ENCODE measurements around the gene ATP8A2.
"Not testable (repeated sequence)": the region's sequence is repeated elsewhere in the genome, so short reads cannot be mapped to it uniquely, and the experiment has no call there.

Gene ATP8A2

GRCh38 chr13:25354377-25354776 is 17.4 kb upstream of the ATP8A2 start:
- Histone ChIP-seq H3K36me3 (ENCODE audit: control insufficient read depth in 2 of 2, insufficient read depth in 2 of 2, low read length in 2 of 2) (no peaks in the 10 kb centered on the region), H3K9me3 (ENCODE audit: control insufficient read depth in 2 of 2, low read length in 2 of 2) (no peaks in the 10 kb centered on the region), H3K27me3 (ENCODE audit: control insufficient read depth in 2 of 2, insufficient read depth in 2 of 2, low read length in 2 of 2) (no peaks in the 10 kb centered on the region), H3K9ac (ENCODE audit: low read depth in 1 of 2, low read length in 2 of 2) (no peak overlapping the region), H3K4me1 (ENCODE audit: control insufficient read depth in 2 of 2, insufficient read depth in 2 of 2, low read length in 2 of 2) (no peaks in the 10 kb centered on the region), H3K27ac (ENCODE audit: low read depth in 2 of 2, low read length in 2 of 2) (no peak overlapping the region), H3K4me3 (ENCODE audit: low read length in 2 of 2) (no peak overlapping the region)

GRCh38 chr13:25360443-25360842 is 11.3 kb upstream of the ATP8A2 start:
- not testable (repeated sequence) for H3K9me3 ChIP-seq (ENCODE audit: control insufficient read depth in 2 of 2, low read length in 2 of 2); H3K9ac ChIP-seq (ENCODE audit: low read depth in 1 of 2, low read length in 2 of 2); H3K36me3 ChIP-seq (ENCODE audit: control insufficient read depth in 2 of 2, insufficient read depth in 2 of 2, low read length in 2 of 2); H3K4me3 ChIP-seq (ENCODE audit: low read length in 2 of 2); H3K27ac ChIP-seq (ENCODE audit: low read depth in 2 of 2, low read length in 2 of 2); H3K27me3 ChIP-seq (ENCODE audit: control insufficient read depth in 2 of 2, insufficient read depth in 2 of 2, low read length in 2 of 2); H3K4me1 ChIP-seq (ENCODE audit: control insufficient read depth in 2 of 2, insufficient read depth in 2 of 2, low read length in 2 of 2)

GRCh38 chr13:25365720-25366235 is 6.0 kb upstream of the ATP8A2 start:
- Histone ChIP-seq H3K9me3 (ENCODE audit: control insufficient read depth in 2 of 2, low read length in 2 of 2) (no peaks in the 10 kb centered on the region), H3K27me3 (ENCODE audit: control insufficient read depth in 2 of 2, insufficient read depth in 2 of 2, low read length in 2 of 2) (peaks cover 7 to 8% of the 10 kb centered on the region in 2 donors), H3K4me3 (ENCODE audit: low read length in 2 of 2) (no peak overlapping the region), H3K9ac (ENCODE audit: low read depth in 1 of 2, low read length in 2 of 2) (no peak overlapping the region), H3K36me3 (ENCODE audit: control insufficient read depth in 2 of 2, insufficient read depth in 2 of 2, low read length in 2 of 2) (no peaks in the 10 kb centered on the region), H3K27ac (ENCODE audit: low read depth in 2 of 2, low read length in 2 of 2) (no peak overlapping the region), H3K4me1 (ENCODE audit: control insufficient read depth in 2 of 2, insufficient read depth in 2 of 2, low read length in 2 of 2) (no peaks in the 10 kb centered on the region)

GRCh38 chr13:25371158-25371874 is 458 bp upstream of the ATP8A2 start:
- H3K4me3 ChIP-seq (ENCODE audit: low read length in 2 of 2) = no peak overlapping the region
- no peaks in the 10 kb centered on the region for H3K9me3 ChIP-seq (ENCODE audit: control insufficient read depth in 2 of 2, low read length in 2 of 2)
- H3K4me1 ChIP-seq (ENCODE audit: control insufficient read depth in 2 of 2, insufficient read depth in 2 of 2, low read length in 2 of 2) = no peaks in the 10 kb centered on the region
- H3K36me3 ChIP-seq (ENCODE audit: control insufficient read depth in 2 of 2, insufficient read depth in 2 of 2, low read length in 2 of 2) = no peaks in the 10 kb centered on the region
- H3K9ac ChIP-seq (ENCODE audit: low read depth in 1 of 2, low read length in 2 of 2) = no peak overlapping the region
- peaks cover 35 to 47% of the 10 kb centered on the region in 2 donors for H3K27me3 ChIP-seq (ENCODE audit: control insufficient read depth in 2 of 2, insufficient read depth in 2 of 2, low read length in 2 of 2)
- H3K27ac ChIP-seq (ENCODE audit: low read depth in 2 of 2, low read length in 2 of 2) = no peak overlapping the region

- Histone ChIP-seq H3K36me3 (ENCODE audit: control insufficient read depth in 2 of 2, insufficient read depth in 2 of 2, low read length in 2 of 2) (no peaks in the 10 kb centered on the region), H3K9me3 (ENCODE audit: control insufficient read depth in 2 of 2, low read length in 2 of 2) (no peaks in the 10 kb centered on the region), H3K27ac (ENCODE audit: low read depth in 2 of 2, low read length in 2 of 2) (no peak overlapping the region), H3K4me1 (ENCODE audit: control insufficient read depth in 2 of 2, insufficient read depth in 2 of 2, low read length in 2 of 2) (no peaks in the 10 kb centered on the region), H3K9ac (ENCODE audit: low read depth in 1 of 2, low read length in 2 of 2) (no peak overlapping the region), H3K27me3 (ENCODE audit: control insufficient read depth in 2 of 2, insufficient read depth in 2 of 2, low read length in 2 of 2) (peaks cover 35 to 47% of the 10 kb centered on the region in 2 donors), H3K4me3 (ENCODE audit: low read length in 2 of 2) (no peak overlapping the region)
Measured at GRCh38 chr13:25372284-25373081, 709 bp downstream of the ATP8A2 start.

- H3K27me3 ChIP-seq (ENCODE audit: control insufficient read depth in 2 of 2, insufficient read depth in 2 of 2, low read length in 2 of 2) = peaks cover 27 to 38% of the 10 kb centered on the region in 2 donors
- no peak overlapping the region for H3K4me3 ChIP-seq (ENCODE audit: low read length in 2 of 2)
- H3K4me1 ChIP-seq (ENCODE audit: control insufficient read depth in 2 of 2, insufficient read depth in 2 of 2, low read length in 2 of 2) = no peaks in the 10 kb centered on the region
- H3K9ac ChIP-seq (ENCODE audit: low read depth in 1 of 2, low read length in 2 of 2) = no peak overlapping the region
- H3K36me3 ChIP-seq (ENCODE audit: control insufficient read depth in 2 of 2, insufficient read depth in 2 of 2, low read length in 2 of 2) = no peaks in the 10 kb centered on the region
- no peak overlapping the region for H3K27ac ChIP-seq (ENCODE audit: low read depth in 2 of 2, low read length in 2 of 2)
- H3K9me3 ChIP-seq (ENCODE audit: control insufficient read depth in 2 of 2, low read length in 2 of 2) = no peaks in the 10 kb centered on the region
Measured at GRCh38 chr13:25375727-25376358, 4.1 kb downstream of the ATP8A2 start.

GRCh38 chr13:25377244-25377962 is 5.6 kb downstream of the ATP8A2 start:
- Histone ChIP-seq H3K36me3 (ENCODE audit: control insufficient read depth in 2 of 2, insufficient read depth in 2 of 2, low read length in 2 of 2) (no peaks in the 10 kb centered on the region), H3K9me3 (ENCODE audit: control insufficient read depth in 2 of 2, low read length in 2 of 2) (no peaks in the 10 kb centered on the region), H3K4me1 (ENCODE audit: control insufficient read depth in 2 of 2, insufficient read depth in 2 of 2, low read length in 2 of 2) (no peaks in the 10 kb centered on the region), H3K9ac (ENCODE audit: low read depth in 1 of 2, low read length in 2 of 2) (no peak overlapping the region), H3K27me3 (ENCODE audit: control insufficient read depth in 2 of 2, insufficient read depth in 2 of 2, low read length in 2 of 2) (peaks cover 19 to 32% of the 10 kb centered on the region in 2 donors), H3K27ac (ENCODE audit: low read depth in 2 of 2, low read length in 2 of 2) (no peak overlapping the region), H3K4me3 (ENCODE audit: low read length in 2 of 2) (no peak overlapping the region)

- no peak overlapping the region for H3K9ac ChIP-seq (ENCODE audit: low read depth in 1 of 2, low read length in 2 of 2)
- H3K27ac ChIP-seq (ENCODE audit: low read depth in 2 of 2, low read length in 2 of 2) = no peak overlapping the region
- peaks cover 8 to 20% of the 10 kb centered on the region in 2 donors for H3K27me3 ChIP-seq (ENCODE audit: control insufficient read depth in 2 of 2, insufficient read depth in 2 of 2, low read length in 2 of 2)
- H3K9me3 ChIP-seq (ENCODE audit: control insufficient read depth in 2 of 2, low read length in 2 of 2) = no peaks in the 10 kb centered on the region
- H3K4me3 ChIP-seq (ENCODE audit: low read length in 2 of 2) = no peak overlapping the region
- no peaks in the 10 kb centered on the region for H3K36me3 ChIP-seq (ENCODE audit: control insufficient read depth in 2 of 2, insufficient read depth in 2 of 2, low read length in 2 of 2)
- no peaks in the 10 kb centered on the region for H3K4me1 ChIP-seq (ENCODE audit: control insufficient read depth in 2 of 2, insufficient read depth in 2 of 2, low read length in 2 of 2)
Measured at GRCh38 chr13:25378528-25378927, 6.8 kb downstream of the ATP8A2 start.

- H3K27ac ChIP-seq (ENCODE audit: low read depth in 2 of 2, low read length in 2 of 2) = no peak overlapping the region
- H3K36me3 ChIP-seq (ENCODE audit: control insufficient read depth in 2 of 2, insufficient read depth in 2 of 2, low read length in 2 of 2) = no peaks in the 10 kb centered on the region
- no peak overlapping the region for H3K9ac ChIP-seq (ENCODE audit: low read depth in 1 of 2, low read length in 2 of 2)
- H3K27me3 ChIP-seq (ENCODE audit: control insufficient read depth in 2 of 2, insufficient read depth in 2 of 2, low read length in 2 of 2) = peaks cover 4 to 15% of the 10 kb centered on the region in 2 donors
- H3K4me3 ChIP-seq (ENCODE audit: low read length in 2 of 2) = no peak overlapping the region
- H3K9me3 ChIP-seq (ENCODE audit: control insufficient read depth in 2 of 2, low read length in 2 of 2) = no peaks in the 10 kb centered on the region
- H3K4me1 ChIP-seq (ENCODE audit: control insufficient read depth in 2 of 2, insufficient read depth in 2 of 2, low read length in 2 of 2) = no peaks in the 10 kb centered on the region
Measured at GRCh38 chr13:25379011-25379410, 7.2 kb downstream of the ATP8A2 start.

Measured in mucosa of rectum (tissue), 2 donors.